ENCODE results near the gene CNTN1.

The CNTN1 gene

DNA sequence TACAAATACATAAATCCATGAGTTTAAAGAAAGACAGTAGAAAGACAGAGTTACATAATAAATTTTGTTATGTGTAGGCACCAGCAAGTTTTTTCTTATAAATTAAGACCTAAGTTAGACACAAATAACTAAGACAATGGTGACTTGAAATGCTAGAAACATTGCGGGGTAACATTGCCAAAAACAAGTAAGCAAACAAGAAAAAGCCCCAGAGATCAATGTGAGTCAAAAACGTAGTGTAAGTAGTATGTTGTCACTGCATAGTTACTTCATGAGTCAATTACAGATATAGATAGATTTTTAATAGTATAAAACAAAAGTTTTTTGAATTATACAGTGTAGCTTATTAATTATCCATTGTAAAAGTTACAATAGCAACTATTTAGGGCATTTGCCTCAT is 83.4 kb downstream of the CNTN1 start:
- no peak for DNase-seq

DNA sequence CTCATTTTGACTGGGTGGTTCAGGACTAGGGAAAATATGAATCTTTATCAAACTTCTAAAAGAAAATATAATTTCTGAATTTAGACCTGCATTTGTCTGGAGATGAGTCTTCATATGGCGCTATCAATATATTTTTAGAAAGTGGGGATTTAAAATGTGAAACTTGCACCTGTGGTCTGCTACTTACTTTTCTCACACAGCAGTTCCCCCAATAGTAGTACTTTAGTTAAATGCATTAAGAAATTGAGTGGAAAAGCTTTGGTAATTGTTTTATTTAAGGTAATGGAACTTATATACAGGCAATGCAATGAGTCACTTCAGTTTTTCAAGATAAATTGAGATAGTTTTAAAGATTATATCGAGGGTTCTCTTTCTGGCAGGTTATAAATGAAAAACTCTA is 91.9 kb downstream of the CNTN1 start:
- no peak for DNase-seq

DNA sequence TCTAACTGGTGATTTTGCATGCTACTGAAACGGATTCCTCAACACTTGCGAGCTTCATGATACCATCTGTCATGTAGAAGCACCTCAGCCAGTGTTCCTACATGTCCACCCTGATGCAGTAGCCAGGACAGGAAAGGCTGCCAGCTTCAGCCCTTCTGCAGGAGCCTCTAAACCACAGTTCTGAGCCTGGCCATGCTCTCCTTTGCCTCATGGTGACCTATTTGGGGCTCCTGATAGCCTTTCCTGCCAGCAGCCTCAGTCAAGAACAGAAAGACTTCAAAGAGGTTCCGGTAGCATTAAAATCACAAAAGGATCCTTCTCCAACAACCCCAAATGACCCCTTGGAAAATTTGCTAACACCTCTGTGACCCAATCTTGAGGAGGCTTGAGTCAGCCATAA is 96.0 kb downstream of the CNTN1 start:
- no peak for DNase-seq

DNA sequence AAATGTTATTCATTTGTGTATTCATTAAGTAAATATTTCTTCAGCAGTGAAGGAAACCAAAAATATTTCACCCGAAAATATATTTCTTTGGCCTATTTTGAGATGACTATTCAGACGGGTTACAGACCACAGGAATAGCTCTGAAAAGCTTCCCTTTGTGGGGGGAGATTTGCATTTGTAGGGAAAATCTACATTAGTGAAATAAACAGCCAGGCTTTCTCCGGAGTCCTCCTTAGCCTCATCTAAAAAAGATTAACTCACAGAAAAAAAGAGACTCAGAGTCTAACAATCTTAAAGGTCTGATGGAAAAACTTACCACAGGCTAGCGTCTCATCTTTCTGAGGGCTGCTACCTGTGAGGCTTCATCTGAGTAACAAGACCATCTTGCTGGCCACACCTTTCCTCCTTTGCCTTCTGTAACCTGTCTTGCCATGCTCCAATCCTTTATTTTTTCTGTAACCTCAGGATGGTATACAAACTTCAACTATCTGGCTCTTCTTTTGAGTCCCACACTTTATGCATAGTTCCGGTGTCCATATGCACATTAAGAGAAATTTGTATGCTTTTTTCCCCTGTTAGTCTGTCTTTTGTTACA is 100.7 kb downstream of the CNTN1 start:
- DNase-seq = no peak

DNA sequence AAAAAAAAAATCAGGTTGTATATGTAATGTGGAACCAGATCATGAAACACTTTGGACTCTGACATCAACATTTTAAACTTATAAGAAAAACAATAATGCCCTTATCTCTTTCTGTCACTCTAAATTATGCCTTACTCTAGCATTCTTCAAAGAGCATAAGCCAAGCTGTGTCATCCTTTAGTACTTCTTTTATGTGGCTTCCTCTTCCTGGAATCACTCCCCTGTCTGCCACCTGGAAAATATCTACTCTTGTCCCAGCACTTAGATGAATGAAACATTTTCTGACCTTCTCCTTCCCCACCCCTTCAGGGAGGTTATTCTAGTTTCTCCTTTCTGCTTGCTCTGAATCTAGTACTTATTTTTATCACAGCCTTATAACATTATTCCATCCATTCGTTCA is 101.2 kb downstream of the CNTN1 start:
- no peak for DNase-seq

DNA sequence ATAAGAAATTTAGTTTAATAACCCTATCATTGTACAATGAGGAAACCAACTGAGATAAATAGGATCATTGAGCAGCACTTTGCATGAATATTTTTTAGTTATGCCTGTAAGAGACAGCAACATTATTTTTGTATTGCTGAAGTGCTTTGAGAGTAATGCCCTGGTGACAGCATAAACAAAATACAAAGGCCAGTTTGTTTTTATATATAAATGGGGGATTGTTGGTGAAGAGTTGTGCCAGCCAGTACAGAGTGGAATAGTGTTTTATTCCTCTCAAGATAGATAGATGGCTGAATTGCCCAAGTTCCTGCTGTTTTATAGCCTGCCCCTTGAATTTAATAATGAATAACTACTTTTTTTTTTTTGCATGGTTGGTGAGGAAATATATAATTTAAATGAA is 101.8 kb downstream of the CNTN1 start:
- DNase-seq = no peak

DNA sequence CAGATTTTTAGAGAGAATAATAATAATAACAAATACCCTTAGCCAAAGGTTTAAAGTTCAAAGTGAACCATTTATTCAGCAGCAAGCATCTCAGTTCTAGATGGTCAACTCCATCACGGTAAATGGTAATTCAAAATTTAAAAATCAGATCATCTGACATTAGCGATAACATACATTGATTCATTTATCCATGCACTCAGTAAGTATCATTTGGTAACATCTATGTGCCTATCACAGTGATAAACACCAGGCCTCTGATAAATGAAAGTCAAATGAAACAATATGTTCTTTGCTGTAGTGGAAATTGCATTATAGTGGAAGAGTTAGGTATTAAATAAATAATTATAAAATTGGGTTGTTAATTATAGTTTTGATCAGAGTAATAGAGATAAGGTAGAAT is 108.8 kb downstream of the CNTN1 start:
- no peak for DNase-seq

DNA sequence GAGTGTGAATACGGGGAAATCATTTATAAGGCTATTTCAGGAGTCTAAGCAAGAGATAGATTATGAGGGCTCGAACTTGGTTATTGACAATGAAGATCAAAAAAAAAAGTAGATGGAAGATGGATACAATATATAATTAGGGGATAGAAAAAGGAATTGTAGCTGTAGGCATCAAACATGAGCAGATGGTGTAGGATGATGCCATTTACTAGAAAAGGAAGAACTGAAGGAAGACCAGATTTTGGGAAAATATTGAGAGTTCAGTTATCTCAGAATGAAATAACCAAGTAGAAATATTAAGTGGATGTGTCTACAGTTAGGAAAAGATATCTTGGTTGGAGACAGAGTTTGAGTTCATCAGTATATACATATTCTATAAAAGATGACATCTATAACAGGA is 109.6 kb downstream of the CNTN1 start:
- DNase-seq = no peak

DNA sequence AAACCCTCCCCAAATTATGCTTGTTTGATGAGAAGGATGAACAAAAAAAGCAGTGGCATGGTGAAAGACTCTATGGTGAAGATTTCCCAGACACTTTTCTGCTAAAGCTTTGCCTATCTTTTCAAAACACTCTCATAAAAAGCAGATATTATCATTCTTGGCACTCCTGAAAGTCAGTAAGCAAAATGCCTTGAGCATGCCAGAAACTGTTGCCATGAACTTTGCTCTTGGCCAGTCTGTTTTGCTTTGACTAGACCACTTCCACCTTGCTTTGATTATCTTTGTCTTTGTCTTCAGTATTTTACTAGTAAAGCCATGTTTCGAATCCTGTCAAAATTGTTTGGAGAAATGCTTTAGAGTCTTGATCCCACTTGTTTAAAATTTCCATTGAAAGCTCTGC is 110.4 kb downstream of the CNTN1 start:
- DNase-seq = no peak

DNA sequence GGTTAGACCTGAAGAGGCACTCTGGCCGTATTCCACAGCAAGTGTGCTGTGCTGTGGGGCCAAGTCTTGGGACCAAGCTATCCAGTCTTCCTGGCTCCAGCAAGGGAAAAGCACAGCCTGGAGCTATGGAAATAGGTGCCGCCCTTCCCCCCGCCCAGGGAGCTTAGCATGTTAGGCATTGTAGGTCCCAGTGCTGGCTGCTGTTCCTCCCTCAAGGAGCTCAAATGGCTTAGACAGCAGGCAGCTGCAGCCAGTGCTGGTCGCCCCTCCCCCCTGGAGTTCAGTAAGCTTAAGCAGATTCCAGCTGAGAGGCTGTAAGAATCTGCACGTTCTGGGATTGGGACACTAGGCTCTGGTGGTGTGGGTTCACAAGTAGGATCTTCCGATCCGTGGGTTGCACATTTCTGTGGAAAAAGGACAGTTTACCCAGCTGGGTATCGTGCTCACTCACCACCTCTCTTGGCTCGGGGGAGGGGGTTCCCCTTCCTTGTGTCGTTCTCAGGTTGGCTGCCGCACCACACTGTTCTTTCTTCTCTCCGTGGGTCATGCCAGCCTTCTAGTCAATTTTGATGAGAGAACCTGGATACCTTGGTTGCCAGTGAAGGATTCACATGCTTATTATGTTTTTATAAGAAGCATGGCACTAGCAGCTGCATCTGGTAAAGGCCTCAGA is 127.3 kb downstream of the CNTN1 start:
- peak; percentile 68 for DNase-seq

DNA sequence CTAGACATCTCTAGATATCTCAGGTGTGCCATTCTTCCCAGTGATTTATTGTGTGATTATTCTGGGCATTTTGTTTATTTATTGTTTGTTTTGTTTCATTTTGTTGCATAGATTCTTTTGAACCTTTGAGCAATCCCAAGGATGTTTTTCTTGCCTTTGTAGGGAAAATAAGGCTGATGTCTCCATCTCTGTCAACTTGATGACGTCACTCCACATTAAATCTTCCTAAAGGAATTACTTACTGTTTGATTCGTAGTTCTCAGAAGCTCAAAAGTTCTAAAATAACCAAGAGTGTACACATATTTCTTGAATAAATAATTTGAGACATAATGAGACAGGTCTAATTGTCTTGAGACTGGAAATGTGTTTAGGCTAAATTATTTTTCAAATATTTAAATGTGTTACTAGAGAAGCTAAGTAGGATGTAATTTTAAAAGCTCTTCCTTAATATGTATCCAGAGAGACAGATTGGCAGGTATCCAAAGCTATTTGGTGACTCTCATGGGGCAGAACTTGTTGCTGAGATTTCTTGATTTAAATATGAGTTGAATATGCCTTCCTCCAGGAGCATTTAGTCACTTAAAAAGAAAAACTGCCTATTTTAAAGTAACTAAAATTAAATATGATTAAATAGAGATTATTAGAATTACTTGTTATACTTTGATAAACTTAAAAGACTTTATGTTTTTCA is 128.7 kb downstream of the CNTN1 start:
- no peak for DNase-seq

DNA sequence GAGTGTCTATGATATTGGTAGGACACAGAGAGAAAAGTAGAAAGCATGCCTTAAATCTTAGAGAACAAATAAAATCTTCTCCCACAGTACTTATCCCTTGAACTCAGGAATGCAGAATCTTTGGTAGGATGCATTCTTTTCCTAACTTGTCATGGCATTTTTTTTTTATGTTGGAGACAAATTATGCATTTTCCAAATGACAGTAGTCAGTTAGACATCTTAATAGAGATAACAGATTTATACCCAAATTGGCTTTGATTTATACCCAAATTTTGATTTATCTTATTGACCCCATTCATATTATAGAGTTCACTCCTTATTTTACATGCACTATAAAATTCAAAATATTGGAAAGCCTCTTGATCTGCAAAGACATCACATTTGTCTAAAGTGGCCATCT is 132.9 kb downstream of the CNTN1 start:
- no peak for DNase-seq

DNA sequence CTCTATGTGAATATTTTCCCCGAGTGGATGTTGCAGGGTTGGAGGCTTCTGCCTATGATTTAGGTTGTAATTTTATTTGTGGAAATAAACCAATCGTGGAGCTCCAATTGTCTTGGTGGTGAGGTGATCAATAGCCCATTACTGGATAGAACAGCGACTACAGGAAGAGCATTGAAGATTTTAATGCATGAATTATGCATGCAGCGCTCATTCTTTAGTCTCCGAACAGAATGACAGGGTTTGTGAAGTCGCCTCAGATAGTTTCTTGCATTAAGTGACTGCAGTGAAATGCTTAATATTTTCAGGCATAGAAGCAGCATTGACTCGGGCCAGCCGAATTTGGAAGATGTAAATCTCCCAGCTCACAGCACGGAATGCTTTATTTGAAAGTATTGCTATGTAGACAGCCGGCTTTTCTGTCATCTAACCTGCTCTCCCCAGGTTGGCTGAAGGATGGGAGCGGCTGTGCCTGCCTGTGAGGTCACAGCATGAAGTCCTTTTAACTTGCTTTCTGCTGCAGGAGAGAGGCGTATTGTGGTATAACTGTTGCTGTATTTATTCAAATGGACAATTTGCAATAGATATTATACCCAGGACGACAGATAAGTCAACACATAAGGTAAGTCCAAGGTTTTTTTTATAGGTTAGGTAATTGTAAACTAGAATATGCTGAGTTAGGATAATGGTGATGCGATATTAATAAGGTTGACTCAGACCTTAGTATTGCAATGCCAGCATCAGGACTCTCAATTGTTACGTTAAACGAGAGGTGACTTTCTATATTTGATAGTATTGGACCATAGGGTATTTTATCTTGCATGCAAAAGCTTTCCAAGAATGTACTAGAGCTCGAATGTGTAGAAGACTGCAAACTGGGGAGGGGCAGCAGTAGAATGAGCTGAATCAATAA is 135.7 kb downstream of the CNTN1 start:
- DNase-seq = no peak

DNA sequence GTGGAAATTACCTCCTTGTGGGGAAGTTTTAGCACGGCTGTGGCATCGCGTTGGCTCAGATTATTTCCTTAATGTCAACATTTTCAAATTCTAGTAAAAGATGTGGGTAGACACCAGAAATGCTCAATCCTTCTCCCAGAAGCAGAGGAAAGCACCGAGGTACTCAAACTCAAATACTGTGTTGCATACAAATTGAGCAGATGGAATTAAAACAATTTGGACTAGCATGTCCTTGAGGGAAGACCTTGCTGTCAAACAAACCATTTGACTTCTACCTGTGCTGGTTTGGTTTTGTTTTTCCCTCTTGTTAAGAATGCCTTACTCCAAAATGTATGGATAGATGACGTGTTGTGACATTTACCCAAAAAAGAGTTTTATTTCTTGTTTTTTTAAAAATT is 136.4 kb downstream of the CNTN1 start:
- no peak for DNase-seq

DNA sequence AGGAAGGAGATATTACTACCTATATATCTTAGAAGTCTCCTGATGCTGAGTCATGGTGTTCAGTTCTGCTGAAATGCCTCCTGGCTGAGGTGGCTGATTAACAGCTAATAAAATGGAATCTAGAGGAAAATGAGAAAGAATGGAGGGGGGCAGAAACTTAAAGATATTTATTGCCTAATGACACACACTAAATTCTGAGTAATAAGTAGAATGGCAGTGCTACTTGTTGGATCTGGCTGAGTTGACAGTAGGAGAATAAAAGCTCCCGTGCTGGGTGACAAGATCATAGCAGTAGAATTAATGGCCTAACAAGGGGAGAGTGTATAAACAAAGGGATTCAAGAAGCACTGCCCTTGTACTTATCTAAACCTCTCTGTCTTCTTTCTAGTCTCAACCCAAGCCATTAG is 137.5 kb downstream of the CNTN1 start:
- no peak for DNase-seq

DNA sequence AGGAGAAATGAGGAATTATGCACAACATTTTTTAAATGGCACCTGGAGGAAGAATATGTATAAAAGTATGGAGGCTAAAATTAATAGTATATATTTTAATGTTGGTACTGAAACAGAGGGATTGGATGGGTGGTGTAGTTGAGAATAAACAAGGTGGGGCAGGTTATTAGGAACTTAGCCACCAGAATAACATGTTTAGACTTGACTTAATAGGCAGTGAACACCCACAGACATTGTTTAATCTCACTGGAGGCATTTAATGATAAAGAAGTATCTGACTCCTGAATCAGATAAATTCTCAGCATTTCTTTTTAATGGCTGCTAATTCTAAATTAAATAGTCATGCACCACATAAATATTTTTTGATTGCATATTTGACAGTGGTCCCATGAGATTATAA is 139.7 kb downstream of the CNTN1 start:
- no peak for DNase-seq

DNA sequence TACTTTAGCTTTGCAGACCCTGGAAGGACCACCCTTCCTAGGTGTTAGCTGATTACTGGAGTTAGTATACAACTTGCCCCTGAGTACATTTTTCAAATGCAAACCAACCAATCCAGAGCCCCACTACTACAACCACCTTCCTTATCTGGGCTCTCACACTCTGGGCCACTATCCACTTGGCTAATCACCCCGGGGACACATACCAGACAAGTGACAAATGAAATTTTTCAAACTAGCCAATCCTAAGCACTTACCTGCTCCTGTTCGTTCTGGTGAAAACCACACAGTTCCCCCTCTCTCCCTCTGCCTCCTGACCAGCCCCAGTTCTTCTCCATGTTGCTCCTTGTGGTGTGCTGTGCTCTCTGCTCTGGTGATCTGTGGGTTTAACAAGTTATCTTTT is 140.4 kb downstream of the CNTN1 start:
- DNase-seq = no peak

DNA sequence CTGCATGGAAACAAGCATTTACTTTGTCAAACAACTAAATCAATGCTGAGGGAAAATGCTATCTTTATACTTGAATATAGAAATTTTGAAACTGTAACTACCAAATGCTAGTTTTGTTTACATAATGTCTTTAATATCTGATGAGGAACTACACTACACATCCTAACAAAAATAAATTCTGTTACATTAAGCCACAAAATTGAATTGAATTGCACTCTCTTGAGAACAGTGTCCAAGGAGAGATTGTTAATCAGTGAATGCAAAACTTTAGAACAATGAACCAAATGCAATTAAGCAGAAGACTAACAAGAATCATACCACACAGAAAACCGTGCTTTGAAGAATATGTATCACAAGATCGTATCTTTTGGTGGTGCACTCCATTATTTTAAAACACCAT is 141.6 kb downstream of the CNTN1 start:
- DNase-seq = no peak

DNA sequence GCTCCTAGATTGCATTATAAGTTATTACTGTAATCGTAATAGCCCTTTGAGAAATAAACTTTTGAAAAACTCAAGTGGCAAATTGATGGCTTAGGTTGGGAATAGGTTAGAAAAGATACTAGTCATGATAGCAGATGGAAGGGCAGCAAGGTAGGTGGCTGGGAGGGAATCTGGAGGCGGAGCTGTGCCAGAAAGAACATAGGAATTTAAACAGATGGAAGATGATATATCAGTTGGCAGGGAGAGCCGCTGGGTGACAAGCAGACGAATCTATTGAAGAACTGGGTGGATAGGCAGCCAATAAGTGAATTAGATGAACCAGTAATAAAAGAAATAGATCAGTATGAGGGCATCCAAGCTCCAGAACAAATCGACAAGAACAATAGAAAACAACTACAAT is 142.1 kb downstream of the CNTN1 start:
- DNase-seq = no peak

DNA sequence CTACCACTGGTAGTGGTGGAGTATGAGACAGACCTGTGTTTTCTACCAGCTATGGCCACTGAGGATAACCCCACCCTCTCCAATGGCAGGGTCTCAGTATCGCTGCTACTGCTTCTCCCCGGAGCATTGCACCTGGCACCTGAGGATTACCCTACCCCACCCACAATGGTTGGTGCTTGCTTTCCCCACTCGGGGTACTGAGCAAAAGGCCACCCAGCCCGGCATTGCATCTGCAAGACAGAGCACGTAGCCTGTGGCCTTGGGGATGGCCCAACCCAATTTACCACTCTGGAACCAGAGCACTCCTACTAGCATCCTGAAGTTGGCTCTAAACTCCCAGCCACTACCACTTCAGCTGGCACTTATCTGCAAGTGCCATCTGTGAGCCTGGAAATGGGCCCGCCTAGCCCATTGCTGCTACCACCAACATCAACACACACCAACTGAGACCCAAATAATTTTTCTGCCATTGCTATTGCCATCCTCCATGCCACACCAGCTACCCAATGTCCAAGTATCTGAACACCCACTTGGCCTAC is 145.7 kb downstream of the CNTN1 start:
- DNase-seq = no peak

DNA sequence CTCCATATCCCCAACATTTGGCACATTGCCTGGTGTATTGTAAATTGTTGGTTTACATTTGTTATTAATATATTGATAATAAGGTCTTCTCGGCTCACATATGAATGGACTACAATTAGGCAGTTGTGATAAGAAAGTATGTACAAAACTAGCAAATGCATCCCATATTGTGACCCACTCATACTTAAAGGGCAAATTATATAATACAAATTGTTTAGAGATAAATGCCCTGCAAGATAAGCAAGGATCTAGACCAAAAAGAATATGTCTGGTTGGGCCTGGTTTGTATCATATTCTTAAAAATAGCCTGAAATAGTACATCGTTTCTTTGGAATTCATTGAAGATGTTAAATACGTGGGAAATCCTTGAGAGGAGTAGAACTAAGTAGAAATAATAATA is 151.3 kb downstream of the CNTN1 start:
- no peak for DNase-seq

DNA sequence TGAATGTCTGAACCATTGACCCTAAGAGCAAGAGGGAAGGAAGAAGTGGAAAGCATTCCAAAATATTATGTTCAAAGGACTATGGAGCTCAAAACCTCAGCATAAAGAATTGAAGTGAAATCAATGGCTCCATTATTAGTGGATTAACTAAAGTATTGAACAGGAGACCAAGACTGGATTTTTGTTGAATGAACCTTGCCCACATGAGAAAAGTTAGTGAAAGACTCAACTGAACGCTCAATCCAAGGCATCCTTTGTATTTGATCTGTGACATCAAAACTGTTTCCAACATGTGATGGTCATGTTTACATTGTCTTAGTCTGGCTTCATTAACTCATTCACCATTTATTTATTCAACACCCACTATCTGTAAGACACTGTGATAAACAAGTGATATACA is 161.0 kb downstream of the CNTN1 start:
- no peak for DNase-seq

DNA sequence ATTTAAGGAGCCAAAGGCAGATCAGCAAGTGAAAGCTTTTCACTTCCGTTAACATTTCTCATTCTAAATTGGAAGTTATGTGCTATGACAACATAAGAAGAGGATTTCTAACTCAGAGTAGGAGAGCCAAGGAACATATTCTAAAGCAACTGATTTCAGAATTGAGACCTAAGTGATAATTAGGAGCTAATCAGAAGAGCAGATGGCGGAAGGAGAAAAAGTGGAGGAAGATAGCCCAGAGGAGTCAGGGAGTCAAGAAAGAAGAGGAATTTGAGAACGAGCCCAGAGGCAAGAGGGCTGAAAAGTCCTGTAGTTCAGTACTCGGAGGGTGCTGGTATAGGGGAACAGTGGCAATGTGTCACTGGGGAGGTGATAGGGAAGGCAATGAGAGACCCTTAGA is 162.4 kb downstream of the CNTN1 start:
- DNase-seq = no peak
